Activated CD4-positive, alpha-beta T cell treated with anti-CD3 and anti-CD28 coated beads, Interleukin-2, amount 50 U/mL, for 4 hours (primary cell): ENCODE data around the gene RNU6-1.

Source experiments
- DNase-seq, 2 experiments: peaks; one replicate each; pipeline ENCODE4 v3.0.0-alpha.2; 2020

RNU6-1 gene

GRCh38 chr15:67855842-67856241 is 16.0 kb upstream of the RNU6-1 start:
- no peak for DNase-seq

GRCh38 chr15:67854358-67854757 is 14.5 kb upstream of the RNU6-1 start:
- no peak for DNase-seq

GRCh38 chr15:67853454-67853853 is 13.6 kb upstream of the RNU6-1 start:
- no peak for DNase-seq

GRCh38 chr15:67852418-67852817 is 12.6 kb upstream of the RNU6-1 start:
- DNase-seq: no peak

- DNase-seq: no peak
Measured at GRCh38 chr15:67850994-67851571, 11.2 kb upstream of the RNU6-1 start.

- DNase-seq: no peak
Measured at GRCh38 chr15:67850336-67850735, 10.5 kb upstream of the RNU6-1 start.

- DNase-seq: no peak
Measured at GRCh38 chr15:67849538-67849937, 9.7 kb upstream of the RNU6-1 start.

GRCh38 chr15:67845974-67846373 is 6.1 kb upstream of the RNU6-1 start:
- DNase-seq: no peak

GRCh38 chr15:67843571-67844387 is 3.9 kb upstream of the RNU6-1 start:
- no peak for DNase-seq

- no peak for DNase-seq
Measured at GRCh38 chr15:67843092-67843501, 3.3 kb upstream of the RNU6-1 start.

GRCh38 chr15:67841513-67841762 is 1.6 kb upstream of the RNU6-1 start:
- DNase-seq: no peak

GRCh38 chr15:67840749-67841512 is 1.1 kb upstream of the RNU6-1 start:
- no peak for DNase-seq

- no peak for DNase-seq
Measured at GRCh38 chr15:67839499-67839928, 331 bp downstream of the RNU6-1 start.

- no peak for DNase-seq
Measured at GRCh38 chr15:67838789-67839332, 984 bp downstream of the RNU6-1 start.

GRCh38 chr15:67836955-67837354 is 2.9 kb downstream of the RNU6-1 start:
- no peak for DNase-seq

GRCh38 chr15:67836477-67836876 is 3.4 kb downstream of the RNU6-1 start:
- DNase-seq: peak; percentile 44 to 56

GRCh38 chr15:67836134-67836455 is 3.8 kb downstream of the RNU6-1 start:
- DNase-seq: no peak

GRCh38 chr15:67835297-67836133 is 4.3 kb downstream of the RNU6-1 start:
- DNase-seq: no peak

GRCh38 chr15:67834581-67835296 is 5.1 kb downstream of the RNU6-1 start:
- DNase-seq: no peak

- no peak for DNase-seq
Measured at GRCh38 chr15:67833710-67834511, 5.9 kb downstream of the RNU6-1 start.

GRCh38 chr15:67832897-67833709 is 6.7 kb downstream of the RNU6-1 start:
- DNase-seq: no peak
